OCI-LY1 (cell line): Measurements from ENCODE around the gene TPH2.

Experiments
- H2AFZ ChIP-seq: fragments of 200-600 bp; sonication (generic), shearing (Covaris generic); 2 replicates; pipeline ENCODE4 v1.6.0; 2014; ENCODE audit warnings: antibody characterized with exemption, mild to moderate bottlenecking, low read length
- H3F3A ChIP-seq: fragments of 200-600 bp; sonication (generic), shearing (Covaris generic); 2 replicates; pipeline ENCODE4 v1.6.0; 2014; ENCODE audit warnings: mild to moderate bottlenecking, antibody characterized with exemption, low read length, moderate library complexity; ENCODE audit not compliant: insufficient read depth
- H3K27ac ChIP-seq: fragments of 200-600 bp; sonication (generic); 2 replicates; pipeline ENCODE4 v1.5.1; 2014; ENCODE audit warnings: low read length, mixed run types, mild to moderate bottlenecking, low read depth; ENCODE audit not compliant: poor library complexity, severe bottlenecking
- H3K27me3 ChIP-seq: fragments of 200-600 bp; sonication (generic); 2 replicates; pipeline ENCODE4 v1.6.0; 2014; ENCODE audit warnings: antibody characterized with exemption, mild to moderate bottlenecking, low read length, moderate library complexity; ENCODE audit not compliant: insufficient read depth
- H3K36me3 ChIP-seq: fragments of 200-600 bp; sonication (generic); 2 replicates; pipeline ENCODE4 v1.6.1; 2014; ENCODE audit warnings: mild to moderate bottlenecking, antibody characterized with exemption, low read length, moderate library complexity, mixed read lengths; ENCODE audit not compliant: insufficient read depth
- H3K4me1 ChIP-seq: fragments of 200-600 bp; sonication (generic); 2 replicates; pipeline ENCODE4 v1.5.1; 2014; ENCODE audit warnings: mild to moderate bottlenecking, low read length, moderate library complexity; ENCODE audit not compliant: insufficient read depth, severe bottlenecking
- H3K4me2 ChIP-seq: fragments of 200-600 bp; sonication (generic), shearing (Covaris generic); 2 replicates; pipeline ENCODE4 v1.6.1; 2014; ENCODE audit warnings: low read length
- H3K4me3 ChIP-seq: fragments of 200-600 bp; sonication (generic); 2 replicates; pipeline ENCODE4 v1.5.1; 2014; ENCODE audit warnings: low read length, low read depth, mild to moderate bottlenecking, mixed read lengths; ENCODE audit not compliant: poor library complexity, severe bottlenecking
- H3K79me2 ChIP-seq: fragments of 200-600 bp; shearing (Covaris generic); 2 replicates; pipeline ENCODE4 v1.6.1; 2016; ENCODE audit warnings: mixed run types, low read length, mixed read lengths; ENCODE audit not compliant: insufficient read depth
- H3K9ac ChIP-seq: fragments of 200-600 bp; sonication (generic), shearing (Covaris generic); 2 replicates; pipeline ENCODE4 v1.6.1; 2014; ENCODE audit warnings: mild to moderate bottlenecking, low read length, mixed read lengths
- H3K9me2 ChIP-seq: fragments of 200-600 bp; sonication (generic), shearing (Covaris generic); 2 replicates; pipeline ENCODE4 v1.6.1; 2014; ENCODE audit warnings: low read depth, mild to moderate bottlenecking, low read length, mixed read lengths
- H3K9me3 ChIP-seq: fragments of 200-600 bp; shearing (Covaris generic); 2 replicates; pipeline ENCODE4 v1.6.1; 2014; ENCODE audit warnings: low read length, mixed read lengths
- H4K20me1 ChIP-seq: fragments of 200-600 bp; sonication (generic), shearing (Covaris generic); 2 replicates; pipeline ENCODE4 v1.6.0; 2016; ENCODE audit warnings: mild to moderate bottlenecking, low read length; ENCODE audit not compliant: insufficient read depth
- CTCF ChIP-seq: fragments of 200-600 bp; sonication (generic), shearing (Covaris generic); IDR thresholded peaks from 2 replicates; pipeline ENCODE4 v1.5.1; 2017; ENCODE audit warnings: mild to moderate bottlenecking, antibody characterized with exemption, low read length, moderate library complexity, mixed read lengths
- EZH2 ChIP-seq: fragments of 200-600 bp; sonication (generic), shearing (Covaris generic); IDR thresholded peaks from 2 replicates; pipeline ENCODE4 v1.8.0; 2017; ENCODE audit warnings: borderline replicate concordance, mixed run types, mild to moderate bottlenecking, antibody characterized with exemption, low read length, moderate library complexity, mixed read lengths

The TPH2 gene

GRCh38 chr12:72053604-72054003 is 115.0 kb downstream of the TPH2 start:
- Histone ChIP-seq H4K20me1 (no peaks in the 10 kb centered on the region), H3K27me3 (no peaks in the 10 kb centered on the region), H3K4me2 (no peak overlapping the region), H2AFZ (no peak overlapping the region), H3K4me1 (no peaks in the 10 kb centered on the region), H3K9me2 (no peaks in the 10 kb centered on the region), H3F3A (no peaks in the 10 kb centered on the region), H3K4me3 (no peak overlapping the region), H3K27ac (no peak overlapping the region), H3K36me3 (no peaks in the 10 kb centered on the region), H3K9ac (no peak overlapping the region), H3K79me2 (no peaks in the 10 kb centered on the region), H3K9me3 (no peaks in the 10 kb centered on the region)
- no peak for TF ChIP-seq CTCF
- TF ChIP-seq EZH2: no peak

GRCh38 chr12:72054511-72054910 is 115.9 kb downstream of the TPH2 start:
- Histone ChIP-seq H3K4me1 (no peaks in the 10 kb centered on the region), H3K27ac (no peak overlapping the region), H3K36me3 (no peaks in the 10 kb centered on the region), H3K9me3 (no peaks in the 10 kb centered on the region), H3K79me2 (no peaks in the 10 kb centered on the region), H3K4me3 (no peak overlapping the region), H4K20me1 (no peaks in the 10 kb centered on the region), H3F3A (no peaks in the 10 kb centered on the region), H3K9me2 (no peaks in the 10 kb centered on the region), H3K4me2 (no peak overlapping the region), H2AFZ (no peak overlapping the region), H3K27me3 (no peaks in the 10 kb centered on the region), H3K9ac (no peak overlapping the region)
- TF ChIP-seq EZH2 (no peak), CTCF (no peak)

- no peak overlapping the region for H3K4me3 ChIP-seq
- no peaks in the 10 kb centered on the region for H3F3A ChIP-seq
- H3K36me3 ChIP-seq: no peaks in the 10 kb centered on the region
- H3K9me3 ChIP-seq: no peaks in the 10 kb centered on the region
- H4K20me1 ChIP-seq: no peaks in the 10 kb centered on the region
- H2AFZ ChIP-seq: no peak overlapping the region
- TF ChIP-seq EZH2: no peak
- no peak overlapping the region for H3K4me2 ChIP-seq
- H3K9ac ChIP-seq: no peak overlapping the region
- H3K27me3 ChIP-seq: no peaks in the 10 kb centered on the region
- no peaks in the 10 kb centered on the region for H3K4me1 ChIP-seq
- no peaks in the 10 kb centered on the region for H3K9me2 ChIP-seq
- no peak overlapping the region for H3K27ac ChIP-seq
- H3K79me2 ChIP-seq: no peaks in the 10 kb centered on the region
Measured at GRCh38 chr12:72057330-72057914, 118.8 kb downstream of the TPH2 start.

GRCh38 chr12:72063073-72063472 is 124.4 kb downstream of the TPH2 start:
- no peaks in the 10 kb centered on the region for H4K20me1 ChIP-seq
- no peaks in the 10 kb centered on the region for H3K79me2 ChIP-seq
- no peaks in the 10 kb centered on the region for H3K36me3 ChIP-seq
- H3K9me2 ChIP-seq: no peaks in the 10 kb centered on the region
- H2AFZ ChIP-seq: no peak overlapping the region
- H3K9ac ChIP-seq: no peak overlapping the region
- H3K27me3 ChIP-seq: no peaks in the 10 kb centered on the region
- no peaks in the 10 kb centered on the region for H3K4me1 ChIP-seq
- H3K4me3 ChIP-seq: no peak overlapping the region
- H3K9me3 ChIP-seq: no peaks in the 10 kb centered on the region
- TF ChIP-seq CTCF (no peak), EZH2 (no peak)
- H3K27ac ChIP-seq: no peak overlapping the region
- no peaks in the 10 kb centered on the region for H3F3A ChIP-seq
- H3K4me2 ChIP-seq: no peak overlapping the region
